ENCODE data around the gene LYRM1. TPM values are rescaled to one million over a fixed set of nuclear protein-coding genes. Genes with fewer than 3 reads are reported as not detected.

LYRM1 gene
- polyA plus RNA-seq, 1 of the 3 experiments (the other 2 are of a cell fraction) = 18.1 TPM

DNA sequence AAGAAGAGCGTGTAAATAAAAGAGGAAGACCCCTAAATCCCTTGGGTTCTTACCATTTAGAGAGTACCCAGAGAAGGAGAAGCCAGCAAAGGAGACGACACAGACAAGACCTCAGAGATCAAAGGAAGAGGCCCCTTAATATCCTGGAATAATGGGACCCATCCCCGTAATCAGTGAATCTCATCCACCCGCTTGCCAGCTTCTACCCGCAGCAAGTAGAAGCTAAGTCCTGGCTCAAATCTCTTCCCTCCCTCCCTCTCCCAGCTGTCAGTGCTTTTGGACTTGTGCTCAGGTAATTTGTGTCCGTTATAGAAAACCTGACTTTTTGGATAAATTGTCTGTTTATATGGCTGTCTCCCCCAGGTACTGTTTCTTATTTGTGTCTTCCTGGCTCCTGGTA lies 1.9 kb downstream of the LYRM1 start:
- Histone ChIP-seq H3K4me1 (ENCODE audit: control insufficient read depth in 1 of 2, insufficient read depth in 2 of 2, low read depth in 1 of 2, low read length in 1 of 2) (peaks cover 22 to 42% of the 10 kb centered on the region in 2 experiments), H2AFZ (ENCODE audit: low read depth) (no peak overlapping the region), H4K20me1 (ENCODE audit: insufficient read depth) (peaks cover 7% of the 10 kb centered on the region; the same call in 1 of the 2 replicates), H3K79me2 (ENCODE audit: insufficient read depth) (peaks cover 60% of the 10 kb centered on the region), H3K36me3 (replicated peaks in 1 of 2; ENCODE audit: control insufficient read depth in 1 of 2, insufficient read depth in 2 of 2, low read length in 1 of 2) (peaks cover 5 to 6% of the 10 kb centered on the region in 2 experiments), H3K4me2 (no peak overlapping the region; the same call in 1 of the 2 replicates), H3K27me3 (ENCODE audit: insufficient read depth) (no peaks in the 10 kb centered on the region), H3K9me3 (no peaks in the 10 kb centered on the region), H3K4me3 (ENCODE audit: low read depth in 2 of 2, low read length in 1 of 2) (no peak overlapping the region; a peak in 1 of 4 replicates), H3K9ac (no peak overlapping the region), H3F3A (replicated peaks; ENCODE audit: insufficient read depth) (peaks cover 21% of the 10 kb centered on the region), H3K9me2 (no peaks in the 10 kb centered on the region), H3K27ac (ENCODE audit: low read depth in 2 of 2, low read length in 1 of 2) (peak overlapping the region; percentile 93 to 98; a peak in 2 of 4 replicates)
- ChIA-PET POLR2A (no interaction called here), CTCF (interaction anchor here (1.9 to 2.1 kb wide), 2 partner anchors 52 to 182 kb away, joined by 4 to 6 read pairs; no protein-coding TSS in a partner anchor)
- WGBS (ENCODE audit: low lambda C conversion rate) = 90% methylated on average over 6 of the region's 6 CpGs
- DNase-seq = no peak
- no peak for TF ChIP-seq MXI1 (IDR thresholded peaks at IDR 0.05; ENCODE audit: low read depth, low read length)
- no peak for TF ChIP-seq EZH2phosphoT487 (IDR thresholded peaks at IDR 0.05; ENCODE audit: borderline replicate concordance, low read depth)
- TF ChIP-seq FOXM1 (IDR thresholded peaks at IDR 0.05; ENCODE audit: low read depth) = no peak
- no peak for TF ChIP-seq SMC3 (IDR thresholded peaks at IDR 0.05; ENCODE audit: low read depth, low read length)
- no peak for TF ChIP-seq TAF1 (IDR thresholded peaks at IDR 0.05; ENCODE audit: borderline replicate concordance, low read depth, low read length)
- no peak for TF ChIP-seq CHD2 (IDR thresholded peaks at IDR 0.05; ENCODE audit: low read length, partially characterized antibody)
- no peak for TF ChIP-seq ELF1 (IDR thresholded peaks at IDR 0.05)
- TF ChIP-seq GATA2 (CRISPR knock-in tag; IDR thresholded peaks at IDR 0.05) = no peak
- no peak for TF ChIP-seq SIN3A (IDR thresholded peaks at IDR 0.05; ENCODE audit: borderline replicate concordance, low read depth, low read length)
- TF ChIP-seq, protein P1, sequence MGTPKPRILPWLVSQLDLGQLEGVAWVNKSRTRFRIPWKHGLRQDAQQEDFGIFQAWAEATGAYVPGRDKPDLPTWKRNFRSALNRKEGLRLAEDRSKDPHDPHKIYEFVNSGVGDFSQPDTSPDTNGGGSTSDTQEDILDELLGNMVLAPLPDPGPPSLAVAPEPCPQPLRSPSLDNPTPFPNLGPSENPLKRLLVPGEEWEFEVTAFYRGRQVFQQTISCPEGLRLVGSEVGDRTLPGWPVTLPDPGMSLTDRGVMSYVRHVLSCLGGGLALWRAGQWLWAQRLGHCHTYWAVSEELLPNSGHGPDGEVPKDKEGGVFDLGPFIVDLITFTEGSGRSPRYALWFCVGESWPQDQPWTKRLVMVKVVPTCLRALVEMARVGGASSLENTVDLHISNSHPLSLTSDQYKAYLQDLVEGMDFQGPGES (IDR thresholded peaks at IDR 0.05; ENCODE audit: low read depth, low read length) = no peak

DNA sequence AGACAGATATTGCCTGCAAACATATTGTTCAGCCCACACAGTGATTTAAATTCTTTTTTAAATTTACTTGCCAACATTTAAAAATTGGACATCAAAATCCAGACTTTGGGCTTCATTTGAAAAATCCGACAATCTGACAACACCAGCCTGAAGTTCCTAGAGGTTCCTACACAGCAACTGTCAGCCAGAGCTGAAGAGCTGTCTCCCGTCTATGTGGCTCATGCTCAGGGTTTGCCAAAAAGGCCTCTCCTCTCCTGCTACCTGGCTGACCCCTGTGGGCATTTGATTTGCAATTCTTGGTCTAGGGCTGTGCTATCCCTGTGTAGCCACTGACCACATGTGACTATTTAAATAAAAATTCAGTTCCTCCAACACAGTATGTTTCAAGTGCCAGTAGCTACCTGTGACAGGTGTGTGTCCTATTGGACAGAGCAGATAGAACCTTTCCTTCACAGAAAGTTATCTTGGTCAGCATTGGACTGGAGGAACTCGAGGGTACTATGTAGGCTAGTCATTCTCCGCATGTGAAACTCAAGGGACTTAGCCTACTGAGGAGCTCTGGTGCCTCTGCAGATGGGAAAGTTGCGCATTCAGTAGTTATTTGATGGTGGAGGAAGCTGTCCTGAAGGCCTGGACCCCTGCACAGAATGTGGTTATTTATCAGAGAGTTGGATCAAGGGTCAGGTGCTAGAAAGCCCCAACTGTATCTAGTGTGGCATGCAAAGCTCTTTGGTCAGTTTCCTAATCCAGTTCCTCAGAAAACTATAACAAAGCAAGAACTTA lies 2.7 kb downstream of the LYRM1 start:
- CTCF ChIA-PET = interaction anchor here (1.9 to 2.1 kb wide), 2 partner anchors 53 to 181 kb away, joined by 4 to 6 read pairs; no protein-coding TSS in a partner anchor
- no peaks in the 10 kb centered on the region for H3K27me3 ChIP-seq (ENCODE audit: insufficient read depth)
- H3K4me2 ChIP-seq = 0 out of 2 replicates have a peak overlapping the region, but pooled peaks have one; percentile 18
- WGBS (ENCODE audit: low lambda C conversion rate) = 92% methylated on average over 2 of the region's 5 CpGs
- peaks cover 3 to 5% of the 10 kb centered on the region in 2 experiments for H3K36me3 ChIP-seq (replicated peaks in 1 of 2; ENCODE audit: control insufficient read depth in 1 of 2, insufficient read depth in 2 of 2, low read length in 1 of 2)
- DNase-seq = no peak
- peaks cover 55% of the 10 kb centered on the region for H3K79me2 ChIP-seq (ENCODE audit: insufficient read depth)
- H3K9me3 ChIP-seq = no peaks in the 10 kb centered on the region
- H4K20me1 ChIP-seq (ENCODE audit: insufficient read depth) = peaks cover 4% of the 10 kb centered on the region; the same call in 1 of the 2 replicates
- POLR2A ChIA-PET = no interaction called here
- TF ChIP-seq MEF2A (IDR thresholded peaks at IDR 0.05; ENCODE audit: borderline replicate concordance, low read depth) (no peak), SMC3 (IDR thresholded peaks at IDR 0.05; ENCODE audit: low read depth, low read length) (no peak), RAD21 (IDR thresholded peaks at IDR 0.05; ENCODE audit: low read length) (no peak), FOXJ3 (CRISPR knock-in tag; IDR thresholded peaks at IDR 0.05) (no peak), MXI1 (IDR thresholded peaks at IDR 0.05; ENCODE audit: low read depth, low read length) (no peak)
- TF ChIP-seq, protein P2, sequence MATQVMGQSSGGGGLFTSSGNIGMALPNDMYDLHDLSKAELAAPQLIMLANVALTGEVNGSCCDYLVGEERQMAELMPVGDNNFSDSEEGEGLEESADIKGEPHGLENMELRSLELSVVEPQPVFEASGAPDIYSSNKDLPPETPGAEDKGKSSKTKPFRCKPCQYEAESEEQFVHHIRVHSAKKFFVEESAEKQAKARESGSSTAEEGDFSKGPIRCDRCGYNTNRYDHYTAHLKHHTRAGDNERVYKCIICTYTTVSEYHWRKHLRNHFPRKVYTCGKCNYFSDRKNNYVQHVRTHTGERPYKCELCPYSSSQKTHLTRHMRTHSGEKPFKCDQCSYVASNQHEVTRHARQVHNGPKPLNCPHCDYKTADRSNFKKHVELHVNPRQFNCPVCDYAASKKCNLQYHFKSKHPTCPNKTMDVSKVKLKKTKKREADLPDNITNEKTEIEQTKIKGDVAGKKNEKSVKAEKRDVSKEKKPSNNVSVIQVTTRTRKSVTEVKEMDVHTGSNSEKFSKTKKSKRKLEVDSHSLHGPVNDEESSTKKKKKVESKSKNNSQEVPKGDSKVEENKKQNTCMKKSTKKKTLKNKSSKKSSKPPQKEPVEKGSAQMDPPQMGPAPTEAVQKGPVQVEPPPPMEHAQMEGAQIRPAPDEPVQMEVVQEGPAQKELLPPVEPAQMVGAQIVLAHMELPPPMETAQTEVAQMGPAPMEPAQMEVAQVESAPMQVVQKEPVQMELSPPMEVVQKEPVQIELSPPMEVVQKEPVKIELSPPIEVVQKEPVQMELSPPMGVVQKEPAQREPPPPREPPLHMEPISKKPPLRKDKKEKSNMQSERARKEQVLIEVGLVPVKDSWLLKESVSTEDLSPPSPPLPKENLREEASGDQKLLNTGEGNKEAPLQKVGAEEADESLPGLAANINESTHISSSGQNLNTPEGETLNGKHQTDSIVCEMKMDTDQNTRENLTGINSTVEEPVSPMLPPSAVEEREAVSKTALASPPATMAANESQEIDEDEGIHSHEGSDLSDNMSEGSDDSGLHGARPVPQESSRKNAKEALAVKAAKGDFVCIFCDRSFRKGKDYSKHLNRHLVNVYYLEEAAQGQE (IDR thresholded peaks at IDR 0.05; ENCODE audit: low read depth, low read length) = no peak
- H2AFZ ChIP-seq (ENCODE audit: low read depth) = no peak overlapping the region
- no peaks in the 10 kb centered on the region for H3K9me2 ChIP-seq
- peaks cover 17 to 43% of the 10 kb centered on the region in 2 experiments for H3K4me1 ChIP-seq (ENCODE audit: control insufficient read depth in 1 of 2, insufficient read depth in 2 of 2, low read depth in 1 of 2, low read length in 1 of 2)
- H3K4me3 ChIP-seq (ENCODE audit: low read depth in 2 of 2, low read length in 1 of 2) = no peak overlapping the region
- H3F3A ChIP-seq (replicated peaks; ENCODE audit: insufficient read depth) = peaks cover 21% of the 10 kb centered on the region
- no peak overlapping the region for H3K9ac ChIP-seq
- peak overlapping the region in 1 of 2 experiments; percentile 85; a peak in 2 of 4 replicates for H3K27ac ChIP-seq (ENCODE audit: low read depth in 2 of 2, low read length in 1 of 2)
